Middle frontal gyrus (tissue), 1 donor: ENCODE measurements around the gene IKZF3.
"Not testable (repeated sequence)": the region's sequence is repeated elsewhere in the genome, so short reads cannot be mapped to it uniquely, and the experiment has no call there.

Source experiments
- DNase-seq: peaks from one replicate; pipeline ENCODE4 v3.0.0-alpha.2; 2015; ENCODE audit warnings: low spot score; ENCODE audit errors: extremely low spot score

IKZF3 gene

GRCh38 chr17:39756380-39757079 lies 107.6 kb downstream of the IKZF3 start:
- no peak for DNase-seq

GRCh38 chr17:39755554-39756379 lies 108.3 kb downstream of the IKZF3 start:
- DNase-seq = no peak

- DNase-seq = no peak
Measured at GRCh38 chr17:39754958-39755553, 109.1 kb downstream of the IKZF3 start.

GRCh38 chr17:39754161-39754957 lies 109.8 kb downstream of the IKZF3 start:
- DNase-seq = peak; percentile 71

GRCh38 chr17:39753514-39754160 lies 110.5 kb downstream of the IKZF3 start:
- no peak for DNase-seq

- DNase-seq = no peak
Measured at GRCh38 chr17:39752241-39752881, 111.8 kb downstream of the IKZF3 start.

GRCh38 chr17:39751637-39752036 lies 112.5 kb downstream of the IKZF3 start:
- no peak for DNase-seq

- DNase-seq = no peak
Measured at GRCh38 chr17:39751016-39751543, 113.0 kb downstream of the IKZF3 start.

- DNase-seq = no peak
Measured at GRCh38 chr17:39750131-39751015, 113.7 kb downstream of the IKZF3 start.

GRCh38 chr17:39748444-39749034 lies 115.6 kb downstream of the IKZF3 start:
- not testable (repeated sequence) for DNase-seq

GRCh38 chr17:39747745-39748144 lies 116.4 kb downstream of the IKZF3 start:
- DNase-seq = no peak

GRCh38 chr17:39746145-39746461 lies 118.0 kb downstream of the IKZF3 start:
- DNase-seq = no peak

GRCh38 chr17:39745335-39746144 lies 118.6 kb downstream of the IKZF3 start:
- no peak for DNase-seq

GRCh38 chr17:39744836-39745215 lies 119.3 kb downstream of the IKZF3 start:
- DNase-seq = no peak

GRCh38 chr17:39744075-39744835 lies 119.9 kb downstream of the IKZF3 start:
- no peak for DNase-seq

GRCh38 chr17:39742856-39743436 lies 121.2 kb downstream of the IKZF3 start:
- DNase-seq = no peak
